Measurements from ENCODE around the gene ABTB2. TPM values are rescaled to one million over a fixed set of nuclear protein-coding genes. Genes with fewer than 3 reads are reported as not detected.

The ABTB2 gene
- total RNA-seq, 1 experiment from 2014 or later: 5.5 TPM

DNA sequence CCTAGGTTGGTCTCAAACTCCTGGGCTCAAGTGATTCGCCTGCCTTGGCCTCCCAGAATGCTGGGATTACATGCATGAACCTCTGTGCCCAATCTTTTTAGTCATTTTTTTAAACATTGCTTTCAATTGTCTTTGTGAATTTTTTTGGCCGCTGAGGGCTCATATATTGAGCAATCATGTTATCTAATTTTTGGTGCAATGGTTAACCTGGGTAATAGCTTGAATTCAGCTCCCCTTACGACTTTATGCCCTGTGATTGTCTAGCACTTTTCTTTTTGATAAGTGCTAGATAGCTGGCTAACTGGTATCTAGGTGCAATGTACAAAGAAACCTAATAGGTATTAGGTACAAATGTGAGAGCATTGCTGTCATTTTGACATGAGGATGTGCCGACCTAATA is 45.6 kb upstream of the ABTB2 start:
- no peaks in the 10 kb centered on the region for H3K9me3 ChIP-seq (ENCODE audit: control insufficient read depth, low read depth, low read length)
- H4K20me1 ChIP-seq (ENCODE audit: control insufficient read depth, insufficient read depth, insufficient read length): no peaks in the 10 kb centered on the region
- no peak overlapping the region for H4K8ac ChIP-seq (replicated peaks; ENCODE audit: insufficient read length, low read depth, low read length)
- H4K91ac ChIP-seq (ENCODE audit: insufficient read length, low read depth, low read length): no peak overlapping the region
- DNase-seq: no peak
- no peak overlapping the region for H3K9ac ChIP-seq (ENCODE audit: extremely low read depth, insufficient read length, low read length)
- H2AK5ac ChIP-seq (ENCODE audit: insufficient read length, low read length): no peak overlapping the region
- H2BK5ac ChIP-seq (ENCODE audit: insufficient read length, low read length): no peak overlapping the region
- Mint-ChIP-seq H3K4me1 (no peaks in the 10 kb centered on the region), H3K9me3 (peaks cover 0 to 4% of the 10 kb centered on the region in 2 experiments; a peak in 1 of 5 replicates), H3K27ac (no peak overlapping the region), H3K27me3 (ENCODE audit: low read depth) (peaks cover 20% of the 10 kb centered on the region), H3K36me3 (ENCODE audit: insufficient read depth in 1 of 3, low read depth in 3 of 3) (peaks cover 0 to 3% (median 0%) of the 10 kb centered on the region in 3 experiments; a peak in 2 of 7 replicates), H3K4me3 (no peak overlapping the region)
- no peaks in the 10 kb centered on the region for H3K4me1 ChIP-seq (ENCODE audit: insufficient read depth, low read length)
- no peak overlapping the region for H3K27ac ChIP-seq (ENCODE audit: insufficient read length, low read depth, low read length)
- WGBS (ENCODE audit: extremely low coverage, insufficient read length, low lambda C conversion rate): no CpG with 5 or more reads among the region's 4 CpGs
- no peaks in the 10 kb centered on the region for H3K23me2 ChIP-seq (ENCODE audit: insufficient read length, low read depth, low read length, poor library complexity, severe bottlenecking)
- H3K23ac ChIP-seq (ENCODE audit: insufficient read length, low read depth, low read length): no peak overlapping the region
- H3K79me1 ChIP-seq (ENCODE audit: insufficient read depth, low read depth, low read length, poor library complexity, severe bottlenecking): no peaks in the 10 kb centered on the region
- H2BK15ac ChIP-seq (ENCODE audit: low read depth, low read length): no peak overlapping the region
- H2BK12ac ChIP-seq (ENCODE audit: insufficient read length, low read depth, low read length): no peak overlapping the region
- no peak overlapping the region for H3T11ph ChIP-seq (ENCODE audit: low read length)
- H3K4me2 ChIP-seq (ENCODE audit: insufficient read depth, insufficient read length, low read length): no peak overlapping the region
- TF ChIP-seq, protein P1, sequence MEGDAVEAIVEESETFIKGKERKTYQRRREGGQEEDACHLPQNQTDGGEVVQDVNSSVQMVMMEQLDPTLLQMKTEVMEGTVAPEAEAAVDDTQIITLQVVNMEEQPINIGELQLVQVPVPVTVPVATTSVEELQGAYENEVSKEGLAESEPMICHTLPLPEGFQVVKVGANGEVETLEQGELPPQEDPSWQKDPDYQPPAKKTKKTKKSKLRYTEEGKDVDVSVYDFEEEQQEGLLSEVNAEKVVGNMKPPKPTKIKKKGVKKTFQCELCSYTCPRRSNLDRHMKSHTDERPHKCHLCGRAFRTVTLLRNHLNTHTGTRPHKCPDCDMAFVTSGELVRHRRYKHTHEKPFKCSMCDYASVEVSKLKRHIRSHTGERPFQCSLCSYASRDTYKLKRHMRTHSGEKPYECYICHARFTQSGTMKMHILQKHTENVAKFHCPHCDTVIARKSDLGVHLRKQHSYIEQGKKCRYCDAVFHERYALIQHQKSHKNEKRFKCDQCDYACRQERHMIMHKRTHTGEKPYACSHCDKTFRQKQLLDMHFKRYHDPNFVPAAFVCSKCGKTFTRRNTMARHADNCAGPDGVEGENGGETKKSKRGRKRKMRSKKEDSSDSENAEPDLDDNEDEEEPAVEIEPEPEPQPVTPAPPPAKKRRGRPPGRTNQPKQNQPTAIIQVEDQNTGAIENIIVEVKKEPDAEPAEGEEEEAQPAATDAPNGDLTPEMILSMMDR (conservative IDR thresholded peaks at IDR 0.05): no peak
- H3K14ac ChIP-seq (ENCODE audit: insufficient read depth, low read length): no peak overlapping the region
- no peaks in the 10 kb centered on the region for H3K79me2 ChIP-seq (ENCODE audit: insufficient read depth, low read length)
- no peak overlapping the region for H2BK120ac ChIP-seq (ENCODE audit: low read depth, low read length, poor library complexity, severe bottlenecking)
- no peak overlapping the region for H3K4ac ChIP-seq (ENCODE audit: low read depth, low read length)
- no peak overlapping the region for H3K56ac ChIP-seq (ENCODE audit: insufficient read length, low read depth, low read length)
- H3K18ac ChIP-seq (ENCODE audit: insufficient read length, low read depth, low read length): no peak overlapping the region
- no peak overlapping the region for H4K5ac ChIP-seq (ENCODE audit: insufficient read length, low read depth, low read length)
- H3K27me3 ChIP-seq (ENCODE audit: insufficient read depth, low read length): no peaks in the 10 kb centered on the region
- no peak overlapping the region for H2BK20ac ChIP-seq (ENCODE audit: low read depth, low read length, poor library complexity, severe bottlenecking)
- H2AFZ ChIP-seq (ENCODE audit: low read length): no peak overlapping the region
